Testis (tissue), 2 donors: ENCODE measurements around the gene SSBP2.

Experiments used
- POLR2A ChIP-seq: fragments of 450-650 bp; IDR thresholded peaks from one replicate; pipeline ENCODE4 v1.6.1; 2017; ENCODE audit warnings: antibody characterized with exemption, mild to moderate bottlenecking, moderate library complexity
- TF ChIP-seq, protein P1 (sequence below), 3 experiments: fragments of 450-650 bp in 2 of 3; fragments of 200-600 bp in 1 of 3; sonication (generic) in 1 of 3; IDR thresholded peaks; one replicate each; pipeline ENCODE4 v1.5.1; 2016 to 2019; ENCODE audit warnings: antibody characterized with exemption in 3 of 3, mild to moderate bottlenecking in 2 of 3, moderate library complexity in 1 of 3

DNA sequence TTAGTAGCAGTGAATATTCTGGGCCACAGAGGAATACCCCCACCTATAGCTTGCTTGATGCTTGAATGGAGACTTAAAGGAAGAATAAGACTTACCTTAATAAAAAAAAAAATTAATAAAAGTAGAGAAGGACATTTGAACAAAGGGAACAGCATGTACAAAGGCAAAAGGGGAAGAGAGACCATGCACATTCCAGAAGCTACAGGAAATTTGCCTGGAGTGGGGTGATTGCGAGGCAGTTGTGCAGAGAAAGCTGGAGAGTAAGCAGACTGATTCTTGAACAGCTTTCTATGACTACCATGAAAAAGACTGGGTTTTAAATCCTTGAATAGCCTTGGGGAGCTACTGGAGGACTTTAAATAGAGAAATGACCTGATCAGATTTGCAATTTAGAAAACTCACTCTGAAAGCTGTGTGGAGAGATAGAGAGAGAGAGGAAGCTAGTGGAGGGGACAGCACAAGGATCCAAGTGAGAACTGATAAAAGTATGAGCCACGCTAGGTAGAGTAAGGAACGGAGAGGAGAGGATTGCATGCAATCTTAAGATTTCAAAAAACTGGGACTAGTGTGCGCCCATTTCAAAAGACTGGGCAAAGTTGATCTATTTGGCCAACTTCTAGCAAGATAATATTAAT, 12.5 kb upstream of the SSBP2 start:
- no peak for TF ChIP-seq POLR2A
- TF ChIP-seq, protein P1, sequence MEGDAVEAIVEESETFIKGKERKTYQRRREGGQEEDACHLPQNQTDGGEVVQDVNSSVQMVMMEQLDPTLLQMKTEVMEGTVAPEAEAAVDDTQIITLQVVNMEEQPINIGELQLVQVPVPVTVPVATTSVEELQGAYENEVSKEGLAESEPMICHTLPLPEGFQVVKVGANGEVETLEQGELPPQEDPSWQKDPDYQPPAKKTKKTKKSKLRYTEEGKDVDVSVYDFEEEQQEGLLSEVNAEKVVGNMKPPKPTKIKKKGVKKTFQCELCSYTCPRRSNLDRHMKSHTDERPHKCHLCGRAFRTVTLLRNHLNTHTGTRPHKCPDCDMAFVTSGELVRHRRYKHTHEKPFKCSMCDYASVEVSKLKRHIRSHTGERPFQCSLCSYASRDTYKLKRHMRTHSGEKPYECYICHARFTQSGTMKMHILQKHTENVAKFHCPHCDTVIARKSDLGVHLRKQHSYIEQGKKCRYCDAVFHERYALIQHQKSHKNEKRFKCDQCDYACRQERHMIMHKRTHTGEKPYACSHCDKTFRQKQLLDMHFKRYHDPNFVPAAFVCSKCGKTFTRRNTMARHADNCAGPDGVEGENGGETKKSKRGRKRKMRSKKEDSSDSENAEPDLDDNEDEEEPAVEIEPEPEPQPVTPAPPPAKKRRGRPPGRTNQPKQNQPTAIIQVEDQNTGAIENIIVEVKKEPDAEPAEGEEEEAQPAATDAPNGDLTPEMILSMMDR (IDR thresholded peaks at IDR 0.05), result no peak
